Subcutaneous preadipocyte (primary cell): ENCODE measurements around the gene CCDC170. TPM values are rescaled to one million over a fixed set of nuclear protein-coding genes. Genes with fewer than 3 reads are reported as not detected.

Experiments used
- small RNA-seq: library from RNA; depleted of rRNA; stranded (forward); fragments of <200 nt; gene quantifications from one replicate; pipeline ENCODE3, GENCODE V24; 2012
- total RNA-seq: library from RNA; depleted of rRNA; stranded (reverse); fragments of >200 nt; gene quantifications from 2 replicates; pipeline ENCODE4 v1.2.3, GENCODE V29; 2012

The CCDC170 gene, protein sequence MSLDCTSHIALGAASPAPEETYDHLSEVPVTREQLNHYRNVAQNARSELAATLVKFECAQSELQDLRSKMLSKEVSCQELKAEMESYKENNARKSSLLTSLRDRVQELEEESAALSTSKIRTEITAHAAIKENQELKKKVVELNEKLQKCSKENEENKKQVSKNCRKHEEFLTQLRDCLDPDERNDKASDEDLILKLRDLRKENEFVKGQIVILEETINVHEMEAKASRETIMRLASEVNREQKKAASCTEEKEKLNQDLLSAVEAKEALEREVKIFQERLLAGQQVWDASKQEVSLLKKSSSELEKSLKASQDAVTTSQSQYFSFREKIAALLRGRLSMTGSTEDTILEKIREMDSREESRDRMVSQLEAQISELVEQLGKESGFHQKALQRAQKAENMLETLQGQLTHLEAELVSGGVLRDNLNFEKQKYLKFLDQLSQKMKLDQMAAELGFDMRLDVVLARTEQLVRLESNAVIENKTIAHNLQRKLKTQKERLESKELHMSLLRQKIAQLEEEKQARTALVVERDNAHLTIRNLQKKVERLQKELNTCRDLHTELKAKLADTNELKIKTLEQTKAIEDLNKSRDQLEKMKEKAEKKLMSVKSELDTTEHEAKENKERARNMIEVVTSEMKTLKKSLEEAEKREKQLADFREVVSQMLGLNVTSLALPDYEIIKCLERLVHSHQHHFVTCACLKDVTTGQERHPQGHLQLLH
- 0.37 and 0.39 TPM in 2 replicates for total RNA-seq

DNA sequence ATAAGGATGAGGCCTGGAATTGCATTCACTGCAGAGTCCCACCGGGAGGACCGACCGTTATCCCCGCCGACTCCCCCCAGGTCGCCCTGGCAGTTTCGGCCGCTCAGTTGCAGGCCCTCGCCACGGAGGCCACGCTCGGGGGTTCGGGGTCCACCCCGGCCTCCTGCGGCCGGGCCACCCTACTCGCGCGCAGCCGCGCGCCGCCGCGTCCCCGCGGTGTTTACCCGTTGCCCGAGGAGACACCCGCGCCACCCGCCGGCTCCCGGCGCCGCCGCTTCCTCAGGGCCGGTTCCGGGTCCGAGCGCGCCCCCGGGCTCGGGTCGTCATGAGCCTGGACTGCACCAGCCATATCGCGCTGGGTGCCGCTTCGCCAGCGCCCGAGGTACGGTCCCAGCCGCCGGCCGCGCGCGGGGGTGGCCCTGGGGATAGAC lies at the start of gene CCDC170:
TSS of gene CCDC170 (plus strand) at position 214 of the 431 bp plus-strand sequence. CDS start at position 326, 112 bp downstream.

DNA sequence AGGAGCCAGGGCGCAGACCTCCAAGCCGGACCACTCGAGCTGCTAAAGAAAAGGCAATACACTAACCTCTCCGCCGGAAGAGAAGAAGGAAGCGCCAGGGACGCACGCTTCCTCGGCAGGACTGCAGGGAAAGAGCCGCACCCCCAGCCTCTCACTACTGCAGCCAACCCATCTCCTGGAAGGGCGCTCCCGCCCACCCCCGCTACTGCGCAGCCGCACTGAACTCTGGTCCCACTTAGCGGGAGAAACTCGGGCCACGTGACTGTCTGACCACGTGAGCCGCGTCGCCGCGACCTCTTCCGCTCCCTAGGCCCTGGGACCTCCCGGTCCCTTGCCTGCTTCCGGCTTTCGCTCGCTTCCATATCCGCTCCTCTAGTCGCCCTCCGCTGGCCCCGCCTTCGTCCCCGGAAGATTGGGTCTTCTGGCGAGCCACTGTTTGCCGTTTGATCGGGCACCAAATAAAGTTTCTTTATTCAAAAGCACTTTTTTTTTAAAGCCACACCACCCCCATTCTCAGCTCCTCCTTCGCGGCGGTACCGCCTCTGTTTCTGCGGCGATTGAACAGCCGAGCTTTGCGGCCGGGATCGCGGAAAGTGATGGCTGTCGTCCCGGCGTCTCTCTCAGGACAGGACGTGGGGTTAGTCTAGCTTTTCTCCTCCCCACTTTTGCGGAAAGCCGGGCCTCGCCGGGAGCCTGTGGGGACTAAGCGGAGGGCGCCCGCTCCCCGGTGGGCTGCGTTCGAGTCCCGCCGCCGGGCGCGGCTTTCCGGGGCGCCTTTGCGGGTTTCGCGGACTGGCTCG lies 41.7 kb upstream of the CCDC170 start, which contains the start of gene RMND1:
TSS of gene RMND1 (minus strand) at position 177 of the 800 bp plus-strand sequence. CDS start 6,315 bp downstream, outside the sequence.

Small RNAs within 50 kb of the gene (small RNA-seq; reads per million reads assigned to genes)
- gene RNU6-813P = not detected

Other genes starting within 250 kb of the CCDC170 start
- gene ZBTB2, start 102.5 kb upstream of the CCDC170 start, total RNA-seq = 7.7 and 11.1 TPM in 2 replicates
- 47.7 and 54.0 TPM in 2 replicates for gene RMND1, start 41.9 kb upstream of the CCDC170 start, total RNA-seq